ENCODE measurements around the gene LCN2. TPM values are rescaled to one million over a fixed set of nuclear protein-coding genes. Genes with fewer than 3 reads are reported as not detected.

The LCN2 gene
- total and polyA plus RNA-seq, 9 of the 15 experiments (the other 6 are each of a cell fraction or from before 2014, with no cell fraction given), result 0.10 to 1.2 (median 0.44) TPM; not detected in 1

GRCh38 chr9:128116104-128117083 lies 32.9 kb upstream of the LCN2 start:
- no peak for ATAC-seq

More at GRCh38 chr9:128116104-128117083, 32.9 kb upstream of the LCN2 start:
- H2AFZ ChIP-seq (ENCODE audit: low read depth, low read length), result no peak overlapping the region
- no peaks in the 10 kb centered on the region for H3K9me1 ChIP-seq (ENCODE audit: control insufficient read depth, insufficient read depth, low read length)
- in situ Hi-C loops (cut with MboI), result loop anchor here (5.0 kb wide), 1 partner anchor 179 kb away; the partner anchor contains the start of gene DPM2
- POLR2A ChIA-PET, result interaction anchor here (0.6 to 2.0 kb wide), 10 partner anchors 9 to 340 kb away, joined by 3 to 14 read pairs (median 4); partner anchors contain the start of genes NAIF1 and ODF2
- peaks cover 24 to 66% of the 10 kb centered on the region in 2 experiments; a peak in 4 of 5 replicates for H3K4me1 ChIP-seq (replicated peaks in 1 of 2; ENCODE audit: control insufficient read depth in 2 of 2, insufficient read depth in 2 of 2, low read length in 2 of 2)
- TF ChIP-seq KDM1A (IDR thresholded peaks at IDR 0.05) (peak in 1 of 2 experiments; percentile 8; a peak in 2 of 4 replicates), GTF2B (IDR thresholded peaks at IDR 0.05; ENCODE audit: extremely low read depth, insufficient read length) (no peak), PHF20 (IDR thresholded peaks at IDR 0.05; ENCODE audit: partially characterized antibody) (peak; percentile 58), BCOR (IDR thresholded peaks at IDR 0.05) (peak; percentile 93), BMI1 (IDR thresholded peaks at IDR 0.05; ENCODE audit: low read length) (no peak), SMARCA5 (IDR thresholded peaks at IDR 0.05) (peak; percentile 72; the same call in 1 of the 2 replicates), EGR1 (conservative IDR thresholded peaks at IDR 0.05) (no peak), ARID4B (CRISPR knock-in tag; IDR thresholded peaks at IDR 0.05) (no peak), ZNF121 (CRISPR knock-in tag; conservative IDR thresholded peaks at IDR 0.05) (peak; percentile 100), GABPB2 (CRISPR knock-in tag; conservative IDR thresholded peaks at IDR 0.05) (no peak), HDAC2 (IDR thresholded peaks at IDR 0.05) (0 out of 2 replicates have a peak, but pooled peaks have one; percentile 35), RBM25 (IDR thresholded peaks at IDR 0.05; ENCODE audit: low read depth, low read length, severe bottlenecking) (peak; percentile 56), POLR2G (IDR thresholded peaks at IDR 0.05; ENCODE audit: low read depth, low read length) (peak; percentile 35; the same call in 1 of the 2 replicates)
- H3K79me2 ChIP-seq (ENCODE audit: control insufficient read depth, insufficient read depth, low read length), result no peaks in the 10 kb centered on the region; the same call in 2 of the 3 replicates
- DNase-seq (ENCODE audit: extremely low read depth in 1 of 4, low spot score in 3 of 4) (no peak), FAIRE-seq (peak; percentile 70)
- H3K4me2 ChIP-seq (ENCODE audit: insufficient read depth, low read length), result no peak overlapping the region; the same call in 1 of the 2 replicates
- H3K9ac ChIP-seq (ENCODE audit: insufficient read depth in 1 of 2, low read depth in 2 of 2, low read length in 2 of 2), result peak overlapping the region; percentile 58 to 85; a peak in 3 of 4 replicates
- H3K27me3 ChIP-seq (ENCODE audit: control insufficient read depth in 2 of 2, insufficient read depth in 2 of 2, low read length in 2 of 2), result no peaks in the 10 kb centered on the region
- intact Hi-C loops (cut with micrococcal nuclease), result loop anchor here (1.0 to 5.0 kb wide), 4 partner anchors 34 to 173 kb away; partner anchors contain the start of genes NAIF1 and SLC25A25
- no TSS peak for BruUV-seq (replicated peaks)
- 94% methylated on average over 16 of the region's 16 CpGs for WGBS (ENCODE audit: insufficient coverage, low coverage, missing lambda C conversion rate)
- CTCF ChIA-PET (ENCODE audit: low intra/inter-chr PET ratio), result interaction anchor here (0.7 to 3.3 kb wide), 4 partner anchors 45 to 173 kb away, joined by 3 to 57 read pairs (median 4); no protein-coding TSS in a partner anchor
- peak overlapping the region; percentile 76 for H3K27ac ChIP-seq (ENCODE audit: extremely low read depth, low read depth, low read length)
- no peaks in the 10 kb centered on the region for H4K20me1 ChIP-seq (replicated peaks; ENCODE audit: control insufficient read depth, insufficient read depth, low read length)
- no peaks in the 10 kb centered on the region; the same call in 1 of the 2 replicates for H3K9me3 ChIP-seq (replicated peaks; ENCODE audit: control insufficient read depth, insufficient read depth, low read depth, low read length)
- H3K36me3 ChIP-seq (ENCODE audit: control insufficient read depth, insufficient read depth, low read length), result peaks cover 40% of the 10 kb centered on the region; the same call in 2 of the 3 replicates
- no peak overlapping the region for H3K4me3 ChIP-seq
